22Rv1 (cell line): ENCODE data around the gene NBEAL1.
"Not testable (repeated sequence)": the region's sequence is repeated elsewhere in the genome, so short reads cannot be mapped to it uniquely, and the experiment has no call there.

Experiments
- H3K27ac ChIP-seq: fragments of 450-650 bp; 2 replicates; pipeline ENCODE4 v1.5.1; 2017
- CTCF ChIP-seq: fragments of 450-650 bp; IDR thresholded peaks from 2 replicates; pipeline ENCODE4 v1.5.1; 2017; ENCODE audit warnings: mild to moderate bottlenecking
- ZFX ChIP-seq: fragments of 450-650 bp; IDR thresholded peaks from 2 replicates; pipeline ENCODE4 v1.6.1; 2017; ENCODE audit warnings: antibody characterized with exemption, borderline replicate concordance

Gene NBEAL1

GRCh38 chr2:203240491-203240890 lies 225.8 kb downstream of the NBEAL1 start:
- H3K27ac ChIP-seq = peak overlapping the region; percentile 91; the same call in 1 of the 2 replicates
- TF ChIP-seq CTCF (no peak), ZFX (no peak)

- no peak for TF ChIP-seq ZFX
- no peak overlapping the region for H3K27ac ChIP-seq
Observed at GRCh38 chr2:203242518-203242917, 227.8 kb downstream of the NBEAL1 start.

- TF ChIP-seq CTCF = no peak
- TF ChIP-seq ZFX = no peak
- H3K27ac ChIP-seq = no peak overlapping the region
Observed at GRCh38 chr2:203246646-203247045, 232.0 kb downstream of the NBEAL1 start.

GRCh38 chr2:203252818-203253217 lies 238.1 kb downstream of the NBEAL1 start:
- TF ChIP-seq CTCF (no peak), ZFX (no peak)
- no peak overlapping the region for H3K27ac ChIP-seq

- H3K27ac ChIP-seq = not testable (repeated sequence)
Observed at GRCh38 chr2:203253422-203254095, 238.9 kb downstream of the NBEAL1 start.

- TF ChIP-seq CTCF (no peak), ZFX (no peak)
Observed at GRCh38 chr2:203261326-203262159, 246.9 kb downstream of the NBEAL1 start.

More at GRCh38 chr2:203261326-203262159, 246.9 kb downstream of the NBEAL1 start:
- no peak overlapping the region for H3K27ac ChIP-seq
